GM19397 (cell line): ENCODE measurements around the gene TYR.
"Not testable (repeated sequence)": the region's sequence is repeated elsewhere in the genome, so short reads cannot be mapped to it uniquely, and the experiment has no call there.

Source experiments
- ATAC-seq: cut with Tn5 transposase; IDR thresholded peaks from one replicate; pipeline ENCODE4 v1.9.1; 2021; ENCODE audit warnings: mild to moderate bottlenecking, moderate library complexity; ENCODE audit not compliant: unreplicated experiment

TYR gene

DNA sequence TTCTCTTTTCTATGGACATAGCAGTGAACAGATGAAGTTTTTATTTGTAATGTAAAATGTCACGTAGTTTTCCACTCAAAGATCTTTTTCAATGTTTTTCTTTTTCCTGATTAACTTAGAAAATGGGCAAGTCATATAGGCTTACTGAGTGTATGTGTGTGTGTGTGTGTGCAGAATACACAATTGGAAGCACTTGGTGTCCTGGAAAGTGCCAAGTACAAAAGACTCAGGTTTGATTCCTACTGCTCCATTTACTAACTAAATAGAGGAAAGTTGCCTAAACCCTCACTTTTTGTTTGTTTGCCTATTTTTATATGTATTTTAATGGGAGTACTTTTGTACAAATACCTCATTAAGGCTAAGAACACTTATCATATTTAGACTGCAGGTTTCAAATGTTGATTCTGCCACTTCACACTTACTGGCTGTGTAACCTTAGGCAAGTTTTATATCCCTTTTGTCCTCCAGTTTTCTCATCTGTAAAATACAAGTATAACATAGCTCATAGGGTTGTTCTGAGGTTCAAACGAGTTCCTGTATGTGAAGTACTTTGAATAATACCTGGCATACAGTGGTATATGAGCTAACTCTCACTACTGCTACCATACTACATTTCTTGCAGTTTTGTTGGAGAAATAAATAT lies 90.1 kb downstream of the TYR start:
- no peak for ATAC-seq

DNA sequence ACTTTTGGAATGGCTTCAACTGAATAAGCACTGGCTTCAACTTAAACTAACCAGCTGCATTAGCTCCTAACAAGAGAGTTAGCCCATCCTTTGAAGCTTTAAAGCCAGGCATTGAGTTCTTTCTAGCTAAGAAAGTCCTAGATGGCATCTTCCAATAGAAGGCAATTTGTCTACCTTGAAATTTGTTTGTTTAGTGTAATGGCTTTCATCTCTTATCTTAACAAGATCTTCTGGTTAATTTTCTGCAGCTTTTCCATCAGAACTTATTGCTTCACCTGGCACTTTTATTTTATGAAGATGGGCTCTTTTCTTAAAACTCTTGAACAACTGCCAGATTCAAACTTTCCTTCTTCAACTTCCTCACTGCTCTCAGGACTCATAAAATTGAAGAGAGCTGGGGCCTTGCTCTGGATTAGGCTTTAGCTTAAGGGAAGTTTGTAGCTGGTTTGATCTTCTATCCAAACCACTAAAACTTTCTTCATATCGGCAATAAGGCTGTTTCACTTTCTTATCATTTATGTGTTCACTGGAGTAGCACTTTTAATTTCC lies 94.9 kb downstream of the TYR start:
- not testable (repeated sequence) for ATAC-seq

DNA sequence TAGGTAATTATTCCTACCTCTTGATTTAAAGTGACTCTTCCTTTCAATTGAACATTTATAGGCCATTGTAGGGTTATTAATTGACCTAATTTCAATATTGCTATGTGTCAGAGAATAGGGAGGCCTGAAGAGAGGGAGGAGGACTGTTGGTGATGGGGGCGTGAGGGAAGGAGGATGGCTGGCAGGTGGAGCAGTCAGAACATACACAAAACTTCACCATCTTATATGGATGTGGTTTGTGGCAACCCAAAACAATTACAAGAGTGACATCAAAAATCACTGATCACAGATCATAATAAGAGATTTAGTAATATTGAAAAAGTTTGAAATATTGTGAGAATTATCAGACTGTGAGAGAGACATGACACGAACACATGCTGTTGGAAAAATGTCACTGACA lies 95.5 kb downstream of the TYR start:
- not testable (repeated sequence) for ATAC-seq

DNA sequence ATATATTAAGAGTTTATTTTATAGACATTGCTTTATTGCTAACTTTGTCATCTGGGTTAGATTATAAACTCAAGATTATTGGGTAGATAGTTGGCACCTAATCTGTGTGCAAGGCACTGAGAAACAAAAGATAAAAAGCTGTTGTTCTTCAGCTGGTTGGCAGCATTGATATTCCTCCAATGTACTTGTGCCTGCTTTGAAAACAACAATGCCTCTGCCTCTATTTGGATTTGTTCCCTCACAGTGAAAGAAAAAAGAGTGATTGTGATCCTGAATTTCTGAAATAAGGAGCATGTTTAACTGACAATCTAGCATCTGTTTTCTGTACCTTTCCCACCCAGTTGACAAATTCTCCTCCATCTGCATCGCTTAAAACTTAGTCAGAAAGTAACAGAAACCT lies 98.3 kb downstream of the TYR start:
- no peak for ATAC-seq

DNA sequence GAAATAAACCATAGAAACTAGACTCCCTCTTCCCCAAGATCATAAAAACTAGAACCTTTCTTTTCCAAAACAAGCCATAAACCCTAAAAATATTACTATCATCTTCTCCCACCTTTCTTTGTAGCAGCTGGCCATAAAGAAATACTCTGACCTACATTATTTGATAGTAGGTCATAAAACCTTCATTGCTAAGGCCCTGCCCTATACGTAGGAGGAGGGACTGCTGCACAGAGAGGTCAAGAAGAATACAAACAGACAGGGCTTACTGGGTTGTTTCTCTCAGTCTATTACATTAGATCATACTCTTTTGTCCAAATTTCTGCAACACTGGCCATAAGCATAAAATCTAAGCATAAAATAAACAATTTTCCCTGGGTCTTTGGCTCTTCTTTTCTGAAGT lies 101.5 kb downstream of the TYR start:
- ATAC-seq: no peak

DNA sequence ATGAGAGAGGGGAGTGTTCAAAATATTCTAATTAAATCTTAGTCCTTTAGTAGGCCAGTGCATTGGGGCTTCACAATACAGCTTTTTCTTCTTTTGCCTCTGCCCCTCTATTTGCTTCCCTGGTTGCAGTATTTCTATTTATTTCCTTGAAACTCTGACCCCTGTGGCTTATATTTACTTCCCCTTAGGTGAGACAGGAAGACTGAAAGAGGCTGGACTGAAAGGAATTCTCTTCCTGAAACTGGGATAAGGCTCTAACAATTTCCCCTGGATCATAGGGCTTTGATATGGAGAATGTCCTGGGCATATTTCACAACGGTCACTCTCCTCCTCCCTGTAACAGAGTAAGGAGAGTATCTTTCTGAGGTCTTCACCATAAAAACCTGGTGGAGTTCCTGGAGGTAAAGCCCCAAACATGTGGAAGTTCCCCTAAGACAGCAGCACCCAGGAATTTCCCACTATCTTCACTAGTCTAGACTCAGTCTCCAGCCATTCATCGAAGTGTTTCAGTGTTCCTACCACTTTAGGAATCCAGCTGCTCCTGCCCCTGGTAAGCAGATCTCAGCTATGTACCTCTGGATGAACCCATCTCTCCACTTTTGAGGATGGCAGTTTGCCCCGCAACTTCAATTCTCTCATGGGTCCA lies 103.5 kb downstream of the TYR start:
- ATAC-seq: not testable (repeated sequence)

DNA sequence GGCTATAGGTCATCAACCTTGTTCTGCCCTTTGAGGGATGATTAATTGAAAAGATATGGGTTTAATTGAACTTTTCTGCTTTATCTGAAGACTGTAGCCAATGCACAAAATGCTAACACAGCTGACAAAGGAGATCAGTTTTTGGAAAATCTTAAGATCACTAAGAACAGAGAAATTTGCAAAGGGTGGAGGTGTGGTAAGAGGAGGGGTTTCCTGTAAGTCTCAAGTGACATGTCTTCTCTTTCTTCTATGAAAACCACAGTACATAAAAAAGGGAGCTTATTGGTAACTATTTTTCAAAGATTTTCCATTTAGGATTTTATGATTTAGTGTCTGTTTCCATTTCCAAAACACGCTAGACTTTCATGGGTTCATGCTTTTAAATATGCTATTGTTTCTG lies 108.9 kb downstream of the TYR start:
- not testable (repeated sequence) for ATAC-seq

DNA sequence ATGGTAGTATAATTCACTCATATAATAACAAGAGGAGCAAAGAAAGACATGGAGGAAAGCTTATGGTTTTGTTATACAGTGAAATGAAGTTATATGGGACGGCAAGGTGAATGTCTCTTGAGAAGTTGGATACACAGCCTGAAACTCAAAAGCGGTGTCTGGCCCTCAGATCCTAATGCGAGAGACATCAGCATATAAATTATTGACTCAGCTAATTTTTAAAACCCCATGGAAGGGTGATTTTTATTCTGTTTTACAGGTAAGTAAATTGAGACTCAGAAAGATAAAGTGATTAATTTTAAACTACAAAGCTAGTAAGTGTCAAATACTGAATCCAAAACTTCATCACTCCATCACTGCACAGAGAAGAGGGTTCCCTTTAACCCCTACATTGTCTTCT lies 110.3 kb downstream of the TYR start:
- not testable (repeated sequence) for ATAC-seq

DNA sequence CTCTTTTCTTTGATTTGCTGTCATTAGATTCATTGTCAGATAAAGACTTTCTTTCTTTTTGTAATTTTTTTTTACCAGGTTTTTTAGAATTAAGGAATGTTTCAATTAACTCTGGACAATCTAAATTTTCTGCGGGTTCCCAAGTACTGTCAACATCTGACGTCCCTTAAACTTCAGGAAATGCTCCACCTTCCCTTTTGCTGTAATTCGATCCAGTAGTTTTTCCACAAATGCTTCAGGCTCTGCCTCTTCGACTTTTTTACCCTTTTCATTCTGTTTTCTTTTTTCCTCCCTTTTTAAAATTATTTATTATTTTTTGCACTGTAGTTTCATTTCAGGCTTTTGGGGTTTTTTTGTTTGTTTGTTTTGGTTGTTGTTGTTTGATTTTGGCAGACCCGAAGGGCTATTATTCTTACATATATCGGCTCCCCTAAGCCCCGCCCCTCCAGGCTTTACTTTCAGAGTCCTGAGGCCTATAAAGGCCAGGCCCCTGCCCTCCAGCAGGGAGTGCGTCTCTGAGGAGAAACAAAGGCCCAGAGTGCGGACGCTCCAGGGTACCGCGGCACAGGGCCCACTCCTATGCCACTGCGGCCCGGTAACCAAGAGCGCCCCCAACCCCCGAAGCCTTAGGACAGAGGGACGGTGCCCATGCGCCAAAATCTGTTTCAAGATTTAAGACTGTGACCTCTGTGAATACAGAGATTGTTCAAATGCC lies 116.4 kb downstream of the TYR start:
- no peak for ATAC-seq

DNA sequence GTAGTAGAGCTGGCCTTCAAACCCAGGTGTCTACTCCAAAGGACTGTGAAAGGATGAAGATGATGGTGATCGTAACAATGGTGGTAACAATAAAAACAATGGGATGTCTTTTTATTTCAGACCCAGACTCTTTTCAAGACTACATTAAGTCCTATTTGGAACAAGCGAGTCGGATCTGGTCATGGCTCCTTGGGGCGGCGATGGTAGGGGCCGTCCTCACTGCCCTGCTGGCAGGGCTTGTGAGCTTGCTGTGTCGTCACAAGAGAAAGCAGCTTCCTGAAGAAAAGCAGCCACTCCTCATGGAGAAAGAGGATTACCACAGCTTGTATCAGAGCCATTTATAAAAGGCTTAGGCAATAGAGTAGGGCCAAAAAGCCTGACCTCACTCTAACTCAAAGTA lies 117.3 kb downstream of the TYR start:
- not testable (repeated sequence) for ATAC-seq

DNA sequence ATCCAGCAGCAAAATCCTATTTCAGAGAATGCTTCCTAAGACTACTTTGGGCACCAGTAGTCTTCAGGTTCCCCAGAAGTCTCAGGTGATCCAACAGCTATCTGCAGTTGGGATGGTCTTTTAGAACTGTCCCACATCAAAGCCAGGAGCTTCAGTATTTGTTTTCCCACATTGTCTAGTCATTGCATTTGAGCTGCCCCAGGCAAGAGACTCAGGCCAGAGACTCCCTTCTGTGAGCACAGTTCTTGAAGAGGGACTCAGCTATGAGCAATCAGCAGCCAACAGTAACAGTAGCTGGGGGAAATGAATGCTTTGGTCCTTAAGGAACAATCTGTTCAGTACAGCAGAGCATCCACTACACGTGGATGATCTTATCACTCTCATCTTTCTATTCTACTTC lies 125.4 kb downstream of the TYR start:
- not testable (repeated sequence) for ATAC-seq

DNA sequence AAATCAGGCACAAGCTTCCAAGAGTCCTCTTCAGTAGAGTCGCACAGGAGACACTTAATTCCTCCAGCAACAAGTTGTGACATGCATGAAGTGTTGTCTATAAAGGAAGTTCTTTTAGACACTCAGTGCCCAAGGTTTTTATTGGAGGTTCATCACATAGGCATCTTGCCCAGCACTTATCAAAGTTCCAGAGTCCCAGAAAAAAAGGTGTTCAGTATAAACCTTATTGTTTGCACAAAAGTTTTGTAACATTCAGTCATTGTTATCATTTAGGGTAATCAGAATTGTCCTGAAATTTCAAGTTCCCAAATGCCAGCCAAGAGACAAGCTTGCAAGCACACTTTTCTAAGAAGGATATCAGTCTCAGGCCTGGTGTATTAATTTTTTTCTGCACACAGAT lies 130.6 kb downstream of the TYR start:
- not testable (repeated sequence) for ATAC-seq

DNA sequence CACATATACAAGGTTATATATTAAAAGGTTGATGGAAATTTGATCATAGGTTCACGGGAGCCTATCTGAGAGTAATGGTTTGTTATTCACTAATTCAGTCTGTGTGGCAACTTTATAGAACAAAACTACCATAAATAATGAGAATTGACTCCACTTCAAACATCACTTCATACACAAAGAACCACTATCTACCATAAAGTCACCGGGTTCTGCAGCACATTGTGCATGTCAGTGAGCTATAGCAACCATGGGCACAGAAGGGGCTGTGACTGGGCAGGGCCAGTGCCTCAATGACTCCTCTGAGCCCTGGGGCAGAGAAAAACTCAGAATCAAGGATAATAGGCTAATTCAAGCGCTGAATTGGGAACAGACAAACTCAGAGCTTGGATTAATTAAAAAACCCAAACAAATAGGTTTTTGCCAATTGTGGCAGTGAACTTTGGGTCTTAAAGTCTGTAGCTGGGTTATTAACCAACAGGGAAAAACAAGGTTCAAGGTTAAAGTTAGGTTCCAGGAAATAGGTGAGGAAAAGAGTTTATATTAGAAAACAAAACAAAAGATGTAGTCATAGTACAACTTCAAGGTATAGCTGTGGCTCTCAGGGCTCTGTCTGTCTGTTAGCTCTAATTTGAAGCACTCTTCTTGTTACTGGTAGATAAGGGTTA lies 131.8 kb downstream of the TYR start:
- not testable (repeated sequence) for ATAC-seq

DNA sequence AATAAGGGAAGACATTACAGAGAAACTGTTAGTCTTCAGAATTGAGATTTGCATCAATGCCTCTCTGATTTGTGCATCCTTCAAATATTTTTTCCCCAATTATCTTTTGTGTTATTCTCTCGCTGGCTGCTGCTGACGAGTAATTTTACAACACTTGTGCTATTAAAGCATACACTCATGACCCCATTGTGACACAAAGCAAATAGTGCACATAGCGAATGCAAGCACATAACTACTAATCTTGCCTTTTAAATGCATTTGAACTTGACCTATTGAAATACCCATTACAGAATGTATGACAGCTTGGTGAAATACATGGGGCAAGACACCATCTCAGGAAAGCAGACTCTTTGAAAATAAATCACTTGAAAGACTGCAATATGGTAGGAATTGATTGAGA lies 132.9 kb downstream of the TYR start:
- not testable (repeated sequence) for ATAC-seq

DNA sequence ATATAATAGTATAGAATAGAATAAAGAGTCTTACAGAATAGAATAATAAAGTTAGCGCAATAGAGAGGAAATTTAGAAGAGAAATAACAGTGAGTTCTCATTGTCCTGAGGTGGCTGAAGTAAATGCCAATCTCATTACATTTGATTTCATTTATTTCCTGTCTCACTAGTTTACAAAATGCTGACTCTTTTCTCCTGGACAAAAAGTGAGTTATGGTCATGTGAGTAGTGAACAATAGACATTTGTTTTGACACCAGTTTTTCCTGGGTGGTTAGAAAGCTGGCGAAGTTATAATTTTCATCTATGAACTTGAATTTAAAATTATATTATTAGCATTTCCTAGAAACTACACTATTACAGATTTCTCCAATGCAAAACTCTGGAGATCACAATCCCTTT lies 143.7 kb downstream of the TYR start:
- no peak for ATAC-seq

DNA sequence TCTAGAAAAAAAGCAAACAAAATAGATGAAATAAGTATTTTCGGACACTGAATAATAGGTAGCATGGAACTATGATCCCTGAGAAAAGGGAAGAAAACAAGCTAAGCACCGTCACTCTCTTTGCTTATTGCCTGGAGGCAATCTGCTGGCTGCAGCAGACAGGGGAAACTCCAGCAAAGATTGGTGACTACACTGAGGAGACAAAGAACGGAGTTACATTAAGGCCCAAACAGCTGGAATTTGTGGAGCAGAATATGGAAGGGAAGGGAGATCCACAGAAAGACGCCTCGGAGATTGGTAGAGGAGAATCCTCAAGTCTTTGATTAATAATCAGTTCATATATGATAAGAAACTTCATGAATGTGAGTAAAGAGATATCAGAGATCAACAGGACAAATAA lies 150.2 kb downstream of the TYR start:
- no peak for ATAC-seq

DNA sequence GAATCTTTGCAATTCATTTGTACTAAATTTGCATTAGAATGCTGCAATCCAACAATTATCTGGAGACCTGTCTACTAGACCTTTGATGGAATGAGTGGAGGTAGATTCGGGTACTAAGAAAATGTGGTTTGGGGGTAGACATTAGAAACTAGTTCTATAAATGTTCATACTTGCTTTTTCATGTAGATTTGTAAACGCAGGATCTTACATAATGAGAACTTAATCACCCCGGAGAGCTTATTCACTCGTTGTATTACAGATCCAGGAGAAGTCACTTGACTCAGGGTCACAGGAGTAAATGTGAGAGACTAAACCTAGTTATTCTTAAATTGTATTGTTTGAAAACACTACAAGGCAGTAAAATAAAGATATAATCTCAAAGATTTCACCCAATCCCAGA lies 154.3 kb downstream of the TYR start:
- not testable (repeated sequence) for ATAC-seq

DNA sequence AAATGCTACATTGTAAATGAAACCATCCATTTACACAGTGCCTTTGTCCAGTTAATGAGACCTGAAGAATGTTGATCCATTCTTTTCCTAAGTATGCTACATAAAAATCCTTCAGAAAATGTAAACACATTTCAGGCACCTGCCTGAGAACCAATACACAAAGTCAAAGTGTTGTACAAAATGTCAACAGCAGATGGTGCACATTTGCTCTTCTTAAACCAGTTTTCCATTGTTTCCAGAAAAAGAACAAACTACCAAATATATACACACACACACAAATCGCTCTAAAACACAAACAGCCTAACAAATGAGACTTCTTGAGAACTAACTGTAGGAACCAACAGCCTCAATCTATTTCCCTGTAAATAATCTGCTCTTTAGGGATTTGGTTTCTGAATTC lies 156.0 kb downstream of the TYR start:
- not testable (repeated sequence) for ATAC-seq

DNA sequence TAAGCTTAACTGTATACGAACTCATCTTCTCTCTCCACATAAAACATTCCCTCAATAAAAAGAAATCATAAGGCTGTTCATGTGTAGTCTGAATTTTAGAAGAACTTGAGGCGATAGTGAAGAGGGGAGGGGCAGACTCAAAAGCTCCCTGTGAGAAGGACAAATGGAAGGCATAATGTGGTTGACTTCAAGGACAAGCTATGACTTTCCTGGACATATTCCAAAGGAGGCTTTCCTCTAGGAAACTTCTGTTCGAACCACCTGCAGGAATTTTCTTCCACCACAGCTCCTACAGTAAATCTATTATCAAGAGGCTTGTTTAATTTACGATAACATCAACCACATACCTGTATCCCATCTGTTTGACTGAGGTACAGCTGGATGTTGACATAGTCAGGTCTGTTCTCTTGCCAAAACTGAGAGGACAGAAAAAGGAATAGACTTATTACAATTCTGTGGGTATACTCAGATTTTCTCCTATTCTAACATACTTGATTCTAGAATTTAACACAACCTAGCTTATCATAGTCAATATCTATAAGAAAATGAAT lies 159.5 kb downstream of the TYR start:
- not testable (repeated sequence) for ATAC-seq

DNA sequence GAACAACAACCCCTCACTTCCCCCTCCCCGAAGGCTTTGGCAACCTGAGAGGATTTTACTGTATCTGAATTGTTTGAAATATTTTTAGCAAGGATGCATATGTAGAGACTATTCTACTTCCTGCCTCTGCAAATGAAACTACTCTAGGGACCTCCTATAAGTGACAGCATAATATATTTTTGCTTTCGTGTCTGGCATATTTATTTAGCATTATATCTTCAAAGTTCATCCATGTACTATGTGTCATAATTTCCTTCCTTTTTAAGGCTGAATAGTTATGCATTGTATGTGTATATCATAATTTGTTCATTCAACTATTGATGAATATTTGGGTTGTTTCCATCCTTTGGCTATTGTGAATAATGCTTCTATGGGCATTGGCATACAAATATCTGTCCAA lies 160.4 kb downstream of the TYR start:
- ATAC-seq: not testable (repeated sequence)

DNA sequence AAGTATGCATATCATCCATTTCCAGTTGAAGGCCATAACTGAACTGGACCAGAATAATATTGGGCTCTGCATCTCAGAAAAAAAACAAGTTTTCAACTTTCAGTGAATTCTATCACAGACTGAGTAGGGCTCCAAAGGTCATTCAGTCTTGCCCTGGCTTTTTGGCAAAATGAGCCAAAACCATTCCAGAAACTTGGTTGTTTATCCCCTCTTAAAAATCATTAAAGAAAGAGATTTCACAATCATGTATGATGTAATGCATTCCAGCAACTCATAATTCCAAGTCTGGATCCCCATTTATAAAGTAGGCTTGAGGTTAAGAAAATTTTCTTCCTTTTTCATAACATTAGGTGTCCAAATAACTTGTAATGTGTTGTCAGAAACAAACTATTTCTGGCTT lies 162.8 kb downstream of the TYR start:
- not testable (repeated sequence) for ATAC-seq
